Suppressor macrophage treated with lipopolysaccharide for 4 hours (primary cell): ENCODE measurements around the gene PCSK6.
A peak's percentile ranks its signal among the peaks of the same experiment; 100 is the strongest.
"Not testable (repeated sequence)": the region's sequence is repeated elsewhere in the genome, so short reads cannot be mapped to it uniquely, and the experiment has no call there.

Experiments
- DNase-seq: peaks from one replicate; pipeline ENCODE4 v3.0.0-alpha.2; 2020

The PCSK6 gene

GRCh38 chr15:101394654-101395053 is 94.9 kb downstream of the PCSK6 start:
- no peak for DNase-seq

- DNase-seq = no peak
These were observed 95.4 kb downstream of the PCSK6 start for GRCh38 chr15:101394056-101394630.

GRCh38 chr15:101393172-101393571 is 96.3 kb downstream of the PCSK6 start:
- DNase-seq = no peak

- DNase-seq = no peak
These were observed 97.4 kb downstream of the PCSK6 start for GRCh38 chr15:101391981-101392640.

GRCh38 chr15:101391431-101391830 is 98.1 kb downstream of the PCSK6 start:
- no peak for DNase-seq

- no peak for DNase-seq
These were observed 99.0 kb downstream of the PCSK6 start for GRCh38 chr15:101390462-101390861.

GRCh38 chr15:101390060-101390459 is 99.4 kb downstream of the PCSK6 start:
- no peak for DNase-seq

- DNase-seq = no peak
These were observed 100.1 kb downstream of the PCSK6 start for GRCh38 chr15:101389362-101389761.

- DNase-seq = no peak
These were observed 101.5 kb downstream of the PCSK6 start for GRCh38 chr15:101388046-101388445.

GRCh38 chr15:101387574-101387973 is 101.9 kb downstream of the PCSK6 start:
- DNase-seq = no peak

- no peak for DNase-seq
These were observed 102.5 kb downstream of the PCSK6 start for GRCh38 chr15:101386967-101387366.

GRCh38 chr15:101386006-101386405 is 103.5 kb downstream of the PCSK6 start:
- no peak for DNase-seq

- DNase-seq = no peak
These were observed 105.2 kb downstream of the PCSK6 start for GRCh38 chr15:101384276-101384675.

- DNase-seq = no peak
These were observed 107.0 kb downstream of the PCSK6 start for GRCh38 chr15:101382544-101382943.

GRCh38 chr15:101381671-101382212 is 107.8 kb downstream of the PCSK6 start:
- peak; percentile 11 for DNase-seq

GRCh38 chr15:101380146-101380545 is 109.4 kb downstream of the PCSK6 start:
- no peak for DNase-seq

- DNase-seq = no peak
These were observed 109.9 kb downstream of the PCSK6 start for GRCh38 chr15:101379647-101380046.

- no peak for DNase-seq
These were observed 110.6 kb downstream of the PCSK6 start for GRCh38 chr15:101378879-101379278.

- DNase-seq = no peak
These were observed 111.2 kb downstream of the PCSK6 start for GRCh38 chr15:101378171-101378755.

GRCh38 chr15:101376615-101377395 is 112.7 kb downstream of the PCSK6 start:
- no peak for DNase-seq

GRCh38 chr15:101375006-101375405 is 114.5 kb downstream of the PCSK6 start:
- DNase-seq = not testable (repeated sequence)

- DNase-seq = no peak
These were observed 115.2 kb downstream of the PCSK6 start for GRCh38 chr15:101374326-101374725.

GRCh38 chr15:101373577-101373976 is 115.9 kb downstream of the PCSK6 start:
- no peak for DNase-seq
